Dedifferentiated amniotic fluid mesenchymal stem cell (primary cell): ENCODE measurements around the gene SUN1.
"Not testable (repeated sequence)": the region's sequence is repeated elsewhere in the genome, so short reads cannot be mapped to it uniquely, and the experiment has no call there.

Experiments
- DNase-seq: peaks from one replicate; pipeline ENCODE4 v3.0.0-alpha.2; 2016; ENCODE audit errors: extremely low spot score

SUN1 gene

GRCh38 chr7:832167-832967, at the start of gene SUN1:
TSS of gene SUN1 (plus strand) at chr7:832476. CDS start at chr7:832525, 49 bp downstream.
- peak; percentile 26 for DNase-seq

- no peak for DNase-seq
Measured at GRCh38 chr7:782718-783449, 49.4 kb upstream of the SUN1 start.

GRCh38 chr7:783556-784490, 48.5 kb upstream of the SUN1 start:
- DNase-seq, result no peak

- DNase-seq, result no peak
Measured at GRCh38 chr7:784971-785370, 47.3 kb upstream of the SUN1 start.

- no peak for DNase-seq
Measured at GRCh38 chr7:785416-785815, 46.9 kb upstream of the SUN1 start.

GRCh38 chr7:786472-787255, 45.6 kb upstream of the SUN1 start:
- peak; percentile 44 for DNase-seq

GRCh38 chr7:787332-788240, 44.7 kb upstream of the SUN1 start:
- DNase-seq, result no peak

GRCh38 chr7:791519-791918, 40.8 kb upstream of the SUN1 start:
- no peak for DNase-seq

GRCh38 chr7:794207-794606, 38.1 kb upstream of the SUN1 start:
- DNase-seq, result no peak

GRCh38 chr7:794671-795329, 37.5 kb upstream of the SUN1 start:
- no peak for DNase-seq

- DNase-seq, result not testable (repeated sequence)
Measured at GRCh38 chr7:796434-797169, 35.7 kb upstream of the SUN1 start.

GRCh38 chr7:798921-799470, 33.3 kb upstream of the SUN1 start:
- DNase-seq, result no peak

GRCh38 chr7:800692-801091, 31.6 kb upstream of the SUN1 start:
- no peak for DNase-seq

- not testable (repeated sequence) for DNase-seq
Measured at GRCh38 chr7:801351-801750, 30.9 kb upstream of the SUN1 start.

GRCh38 chr7:801940-802381, 30.3 kb upstream of the SUN1 start:
- DNase-seq, result no peak

GRCh38 chr7:802500-803242, 29.6 kb upstream of the SUN1 start:
- no peak for DNase-seq

GRCh38 chr7:803243-803635, 29.0 kb upstream of the SUN1 start:
- DNase-seq, result no peak

GRCh38 chr7:803796-804195, 28.5 kb upstream of the SUN1 start:
- not testable (repeated sequence) for DNase-seq
